HG03457 (cell line): Measurements from ENCODE around the gene CASR.

Experiments used
- ATAC-seq: cut with Tn5 transposase; IDR thresholded peaks from one replicate; pipeline ENCODE4 v1.9.1; 2021; ENCODE audit warnings: moderate number of reproducible peaks; ENCODE audit not compliant: unreplicated experiment

Gene CASR

GRCh38 chr3:122215592-122216298 lies 32.3 kb downstream of the CASR start:
- no peak for ATAC-seq

GRCh38 chr3:122217901-122218300 lies 34.4 kb downstream of the CASR start:
- ATAC-seq: no peak

- ATAC-seq: no peak
Measured at GRCh38 chr3:122219242-122219872, 35.9 kb downstream of the CASR start.

GRCh38 chr3:122227036-122227781 lies 43.7 kb downstream of the CASR start:
- ATAC-seq: no peak

GRCh38 chr3:122230174-122230573 lies 46.7 kb downstream of the CASR start:
- no peak for ATAC-seq

GRCh38 chr3:122231465-122232157 lies 48.1 kb downstream of the CASR start:
- no peak for ATAC-seq

- ATAC-seq: no peak
Measured at GRCh38 chr3:122232485-122232884, 49.0 kb downstream of the CASR start.

GRCh38 chr3:122233101-122233952 lies 49.9 kb downstream of the CASR start:
- ATAC-seq: peak; percentile 59

- ATAC-seq: no peak
Measured at GRCh38 chr3:122234117-122234516, 50.6 kb downstream of the CASR start.

GRCh38 chr3:122235147-122235546 lies 51.7 kb downstream of the CASR start:
- ATAC-seq: no peak

- ATAC-seq: no peak
Measured at GRCh38 chr3:122239112-122239511, 55.6 kb downstream of the CASR start.

- no peak for ATAC-seq
Measured at GRCh38 chr3:122245513-122246174, 62.2 kb downstream of the CASR start.

GRCh38 chr3:122246199-122246598 lies 62.7 kb downstream of the CASR start:
- no peak for ATAC-seq

- ATAC-seq: no peak
Measured at GRCh38 chr3:122247087-122247824, 63.8 kb downstream of the CASR start.

GRCh38 chr3:122247825-122248185 lies 64.3 kb downstream of the CASR start:
- peak; percentile 55 for ATAC-seq

- ATAC-seq: no peak
Measured at GRCh38 chr3:122251428-122251827, 68.0 kb downstream of the CASR start.

GRCh38 chr3:122253581-122253980 lies 70.1 kb downstream of the CASR start:
- ATAC-seq: no peak

GRCh38 chr3:122255757-122256439 lies 72.4 kb downstream of the CASR start:
- peak; percentile 47 for ATAC-seq
